Measurements from ENCODE around the gene PHYHIPL. TPM values are rescaled to one million over a fixed set of nuclear protein-coding genes. Genes with fewer than 3 reads are reported as not detected.

The PHYHIPL gene
- total RNA-seq, 1 experiment from 2014 or later: 0.06 TPM

DNA sequence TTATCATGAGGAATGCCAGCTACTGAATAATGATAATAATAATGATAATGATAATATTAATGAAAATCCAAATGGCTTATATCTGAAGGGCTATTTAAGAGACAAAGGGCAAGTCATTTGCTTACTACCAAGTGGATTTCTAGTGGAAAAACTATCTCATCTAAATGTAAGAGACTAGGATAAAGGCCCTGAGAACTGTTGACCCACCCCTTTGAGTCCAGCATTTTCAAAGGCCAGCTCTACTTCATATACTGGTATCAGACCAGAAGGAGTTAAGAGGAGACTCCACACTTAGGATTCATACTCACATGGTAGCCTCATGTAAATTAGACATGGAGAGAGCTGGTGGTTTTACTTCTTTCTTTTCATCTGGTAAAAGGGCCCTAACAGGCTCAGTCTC, 76.0 kb downstream of the PHYHIPL start:
- DNase-seq (ENCODE audit: low read depth): no peak

DNA sequence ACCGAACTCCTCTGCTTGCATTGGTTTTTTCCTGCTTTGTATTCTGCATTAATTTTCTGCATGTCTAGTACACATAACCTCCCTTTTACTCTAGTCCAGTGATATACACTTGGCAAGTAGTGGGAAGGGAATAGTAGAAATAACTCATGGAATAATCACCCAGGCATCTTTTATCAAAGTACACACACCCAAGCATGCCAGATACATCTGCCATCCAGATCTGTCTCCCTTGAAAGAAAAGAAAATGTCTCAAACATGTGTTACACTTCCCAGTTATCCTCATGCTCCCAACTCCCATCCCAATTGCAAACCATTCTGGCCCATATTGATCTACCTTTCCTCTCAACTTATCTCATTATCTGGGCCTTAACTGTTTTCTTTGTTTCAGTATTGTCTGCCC, 79.0 kb downstream of the PHYHIPL start:
- no peak for DNase-seq (ENCODE audit: low read depth)

DNA sequence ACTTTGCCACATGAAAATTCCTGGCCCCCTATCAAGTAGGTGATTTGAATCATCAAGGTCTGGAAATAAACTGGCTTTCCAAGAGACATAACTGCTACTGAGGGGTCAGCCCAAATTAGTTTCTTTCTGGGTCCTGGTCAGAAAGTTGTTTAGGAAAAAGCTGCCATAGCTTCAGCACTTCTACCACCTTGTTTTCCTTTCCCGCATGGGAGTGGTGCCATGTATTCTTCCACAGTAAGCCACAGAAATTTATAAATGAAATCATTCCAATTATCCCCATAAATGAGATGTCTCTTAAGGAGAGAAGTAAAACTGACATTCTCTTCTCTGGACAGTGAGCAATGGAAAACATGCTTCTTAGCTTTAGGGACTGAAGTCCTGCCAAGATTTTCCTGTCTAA, 80.8 kb downstream of the PHYHIPL start:
- DNase-seq (ENCODE audit: low read depth): no peak

DNA sequence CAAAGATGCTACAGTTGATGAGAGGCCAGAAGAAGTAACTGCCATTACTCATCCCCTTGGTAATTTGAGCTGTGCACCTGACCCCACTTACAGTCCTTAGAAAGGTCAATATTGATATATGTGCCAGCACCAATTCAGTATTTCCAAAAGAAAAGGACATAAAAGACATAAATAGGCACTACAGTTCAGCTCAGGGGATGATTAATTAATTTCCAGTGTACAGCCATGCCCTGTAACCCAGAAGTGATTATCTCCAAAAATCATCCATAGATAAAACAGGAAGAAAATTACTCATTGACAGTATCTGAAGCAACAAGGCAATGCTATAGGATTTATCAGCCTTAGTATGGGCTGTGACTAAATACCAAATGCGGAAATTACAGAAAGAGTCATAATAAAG, 82.4 kb downstream of the PHYHIPL start:
- DNase-seq (ENCODE audit: low read depth): no peak

DNA sequence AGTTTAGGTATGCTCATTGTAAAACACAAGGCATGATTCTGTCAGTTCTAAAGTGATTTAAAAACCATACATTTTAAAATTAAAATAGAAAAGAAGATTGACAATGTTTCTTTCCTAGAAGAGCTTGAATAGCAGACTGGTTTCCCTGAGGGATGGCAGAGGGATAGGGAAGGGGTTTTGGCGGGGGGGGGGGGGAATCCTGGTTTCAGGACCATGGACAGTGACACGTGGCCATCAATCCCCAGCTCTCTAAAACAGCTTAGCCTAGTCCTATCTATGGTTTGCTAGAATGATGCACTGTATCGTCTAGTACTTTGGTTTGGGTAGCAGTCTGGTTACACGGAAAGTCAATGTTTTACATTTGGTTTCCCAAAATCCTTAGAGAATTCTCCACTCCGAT, 88.7 kb downstream of the PHYHIPL start:
- DNase-seq (ENCODE audit: low read depth): no peak

DNA sequence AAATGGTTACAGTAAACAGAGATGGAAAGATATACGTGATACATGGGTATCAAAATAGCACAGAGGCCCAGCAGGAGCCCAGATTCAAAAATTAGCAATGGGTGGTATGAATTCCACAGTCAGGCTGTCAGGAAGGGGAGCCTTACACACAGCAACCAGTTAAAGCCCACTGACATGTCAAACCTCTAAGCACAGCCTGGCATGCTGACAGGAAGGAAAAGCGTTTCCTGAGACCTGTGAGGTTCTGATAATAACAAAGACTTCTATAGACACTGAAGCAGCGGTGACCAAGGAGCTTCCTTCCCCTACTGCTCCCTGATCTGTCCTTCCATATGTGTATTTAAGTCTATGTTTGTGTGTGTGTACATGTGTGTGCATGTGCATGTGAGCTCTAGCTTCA, 89.9 kb downstream of the PHYHIPL start:
- DNase-seq (ENCODE audit: low read depth): no peak

DNA sequence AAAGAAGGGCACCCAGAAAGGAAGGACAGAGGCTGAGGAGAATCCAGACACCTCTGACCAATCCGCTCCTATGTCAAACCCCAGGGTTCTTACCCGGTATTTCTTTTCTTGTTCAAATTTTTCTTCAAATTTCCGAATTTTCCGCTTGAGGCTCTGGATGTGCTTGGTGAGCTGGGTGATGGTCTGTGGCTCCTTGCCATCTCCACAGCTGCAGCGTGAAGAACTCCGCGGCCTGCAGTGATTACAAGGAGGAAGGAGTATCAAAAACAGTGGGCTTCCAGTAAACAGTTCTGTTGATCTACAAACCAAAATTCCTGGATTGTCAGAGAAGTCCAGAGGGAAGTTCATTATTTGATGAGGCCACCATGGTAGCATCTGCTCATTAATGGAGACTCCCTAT, 92.0 kb downstream of the PHYHIPL start:
- no peak for DNase-seq (ENCODE audit: low read depth)

DNA sequence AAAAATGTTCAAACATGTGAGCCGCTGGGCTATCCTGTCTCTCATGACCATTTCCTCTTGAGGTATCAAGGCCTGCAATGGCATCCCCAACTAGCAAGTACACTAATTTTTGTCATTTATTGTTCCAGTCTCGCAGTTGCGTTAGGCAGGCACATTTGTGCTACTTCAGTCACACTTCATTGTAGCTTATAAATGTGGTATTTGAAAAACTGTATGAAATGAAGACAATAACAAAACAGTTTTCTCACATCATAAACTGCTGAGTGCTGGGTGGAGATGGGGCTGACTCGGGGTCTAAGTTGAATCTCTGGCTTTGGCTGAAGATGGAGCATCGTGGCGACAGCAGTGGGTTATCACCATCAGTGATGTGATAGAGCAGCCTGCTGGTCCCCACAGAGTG, 93.2 kb downstream of the PHYHIPL start:
- no peak for DNase-seq (ENCODE audit: low read depth)

DNA sequence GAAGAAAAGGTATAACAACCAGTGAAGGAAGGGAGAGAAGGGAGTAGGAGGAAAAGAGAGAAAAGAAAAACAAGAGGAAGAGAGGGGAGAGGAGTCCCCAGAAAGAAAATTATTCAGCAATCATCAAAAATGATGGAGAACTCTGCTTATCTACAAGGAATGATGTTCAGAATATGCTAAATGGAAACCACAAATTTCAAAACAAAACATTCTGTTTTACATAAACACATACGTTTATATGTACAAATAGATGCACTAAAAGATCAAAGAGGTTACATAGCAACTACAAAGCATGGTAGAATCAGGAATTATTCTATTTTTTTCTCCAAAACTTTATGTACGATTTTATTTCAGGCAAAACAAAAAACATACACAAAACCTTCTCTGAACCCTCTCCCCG, 94.0 kb downstream of the PHYHIPL start:
- DNase-seq (ENCODE audit: low read depth): no peak

DNA sequence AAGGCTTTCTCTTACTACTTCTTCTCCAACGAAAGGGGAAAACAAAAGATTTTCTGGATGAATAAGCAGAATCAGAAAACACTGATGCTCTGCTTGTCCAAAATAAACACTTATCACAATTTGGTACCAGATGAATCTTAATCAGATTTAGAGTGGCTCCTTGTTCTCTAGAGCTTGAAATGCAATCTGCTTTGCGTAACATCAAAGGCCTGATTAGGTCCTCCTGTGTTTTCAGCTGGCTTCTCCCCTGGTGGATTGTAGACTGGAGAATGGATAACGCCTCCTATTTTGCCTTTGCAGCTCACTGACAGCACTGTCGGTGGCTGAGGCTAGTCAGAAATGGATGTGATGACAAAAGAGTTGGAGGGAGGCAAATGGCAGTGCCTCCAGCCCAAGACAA, 94.7 kb downstream of the PHYHIPL start:
- DNase-seq (ENCODE audit: low read depth): no peak

DNA sequence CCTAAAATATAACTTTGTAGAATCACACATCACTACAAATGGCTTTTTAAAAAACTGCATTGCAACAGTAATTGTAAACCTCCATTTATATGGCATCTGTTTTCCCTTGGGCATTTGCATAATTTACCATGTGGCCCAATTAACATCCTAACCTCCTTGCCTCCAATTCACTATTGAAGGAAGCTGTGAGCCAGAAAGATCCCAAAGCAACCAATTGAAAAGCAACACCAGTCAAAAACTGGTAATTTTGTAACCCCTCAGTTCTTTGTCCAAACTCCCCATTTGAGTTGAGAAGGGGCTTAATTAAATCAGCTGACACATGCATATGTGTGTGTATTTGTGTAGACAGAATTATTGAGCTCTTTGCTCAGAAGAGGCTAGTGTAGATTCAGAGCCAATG, 95.6 kb downstream of the PHYHIPL start:
- DNase-seq (ENCODE audit: low read depth): no peak

DNA sequence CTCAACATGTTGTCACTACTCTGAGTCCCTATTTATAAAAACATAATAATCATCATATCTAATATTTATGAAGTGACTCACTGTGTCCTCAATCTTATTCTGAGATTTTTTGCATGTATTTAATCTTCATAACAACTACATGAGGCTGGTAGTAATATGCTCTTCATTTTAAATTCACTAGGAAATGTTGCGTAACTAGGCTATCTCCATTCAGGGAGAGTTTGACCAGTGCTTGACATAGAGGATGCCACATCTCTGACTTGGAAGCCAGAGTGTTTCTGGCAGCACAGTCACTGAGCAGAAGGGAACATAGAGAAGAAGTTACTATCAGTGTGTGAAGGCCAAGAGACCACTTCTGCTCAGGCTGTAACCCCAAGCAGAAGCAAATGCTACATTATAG, 97.0 kb downstream of the PHYHIPL start:
- DNase-seq (ENCODE audit: low read depth): peak; percentile 46

DNA sequence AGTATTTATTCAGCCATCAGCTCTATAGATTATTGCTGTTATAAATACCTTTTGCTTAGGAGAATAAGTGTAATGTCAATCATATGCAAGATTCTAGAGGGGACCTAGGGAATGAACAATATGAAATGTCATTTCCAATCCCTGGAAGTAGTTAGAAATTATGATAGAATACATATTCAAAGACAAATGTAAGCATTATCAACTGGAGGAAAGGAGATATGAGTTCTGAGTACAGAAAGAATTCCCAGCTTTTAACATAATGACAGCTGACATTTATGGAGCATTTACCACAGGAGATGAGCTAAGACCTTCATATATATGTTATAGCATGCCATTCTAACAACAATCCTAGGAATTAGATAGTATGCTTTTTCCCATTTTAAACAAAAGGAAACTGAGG, 99.7 kb downstream of the PHYHIPL start:
- no peak for DNase-seq (ENCODE audit: low read depth)

DNA sequence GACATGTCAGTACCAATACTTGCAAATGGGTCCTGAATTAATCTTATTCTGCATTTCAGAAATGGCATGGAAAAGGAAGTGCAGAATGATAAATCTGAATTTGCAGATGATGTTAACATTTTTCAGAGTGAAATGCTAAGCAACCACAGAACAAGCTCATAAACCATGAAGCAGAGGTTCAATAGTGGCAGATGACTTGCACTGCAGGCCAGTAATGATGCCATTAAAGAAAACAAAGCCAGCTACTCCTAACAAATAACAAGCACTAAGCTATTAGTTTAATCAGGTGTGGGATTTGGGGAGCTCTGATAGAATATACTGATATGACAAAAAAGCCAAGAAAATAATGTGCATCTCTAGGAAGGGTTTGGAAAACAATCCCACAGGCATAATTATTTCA, 100.5 kb downstream of the PHYHIPL start:
- no peak for DNase-seq (ENCODE audit: low read depth)

DNA sequence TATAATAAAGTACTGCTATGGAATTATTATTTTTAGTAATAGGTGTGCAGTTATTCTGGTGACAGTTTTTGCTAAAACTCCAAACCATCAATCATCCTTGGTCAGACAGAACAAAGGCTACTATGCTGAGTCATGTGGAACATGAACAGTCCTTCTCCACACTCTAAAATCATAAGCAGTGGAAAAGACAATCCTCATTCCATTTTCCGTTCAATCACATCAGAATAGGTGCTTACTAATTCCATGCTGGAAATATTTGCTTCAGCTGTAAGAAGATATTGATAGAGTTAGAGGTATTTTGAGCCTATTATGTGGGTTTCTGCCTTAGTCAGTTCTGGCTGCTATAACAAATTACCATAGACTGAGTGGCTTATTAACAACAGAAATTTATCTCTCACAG, 103.0 kb downstream of the PHYHIPL start:
- no peak for DNase-seq (ENCODE audit: low read depth)

DNA sequence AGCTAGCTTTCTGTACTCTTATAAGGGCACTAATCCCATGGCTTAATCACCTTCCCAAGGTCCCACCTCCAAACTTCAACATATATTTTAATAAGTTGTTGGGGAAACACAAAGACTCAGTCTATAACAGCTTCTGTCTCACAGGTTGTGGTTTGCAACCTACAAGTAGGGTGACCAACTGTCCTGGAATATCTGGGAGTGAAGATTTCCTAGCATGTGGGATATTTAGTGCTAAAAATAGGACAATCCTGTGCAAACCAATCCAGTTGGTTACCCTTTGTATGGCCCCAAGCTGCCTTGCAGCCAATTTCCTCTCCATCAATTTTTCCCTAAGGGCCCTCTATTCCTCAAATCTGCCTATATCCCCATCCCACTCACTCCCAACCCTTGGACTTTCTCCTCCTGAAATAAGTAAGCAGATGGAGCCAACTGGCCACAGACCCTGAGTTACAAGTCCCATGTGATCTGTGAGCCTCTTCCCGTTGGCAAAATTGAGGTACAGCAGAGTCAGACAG, 103.6 kb downstream of the PHYHIPL start:
- DNase-seq (ENCODE audit: low read depth): peak; percentile 31

DNA sequence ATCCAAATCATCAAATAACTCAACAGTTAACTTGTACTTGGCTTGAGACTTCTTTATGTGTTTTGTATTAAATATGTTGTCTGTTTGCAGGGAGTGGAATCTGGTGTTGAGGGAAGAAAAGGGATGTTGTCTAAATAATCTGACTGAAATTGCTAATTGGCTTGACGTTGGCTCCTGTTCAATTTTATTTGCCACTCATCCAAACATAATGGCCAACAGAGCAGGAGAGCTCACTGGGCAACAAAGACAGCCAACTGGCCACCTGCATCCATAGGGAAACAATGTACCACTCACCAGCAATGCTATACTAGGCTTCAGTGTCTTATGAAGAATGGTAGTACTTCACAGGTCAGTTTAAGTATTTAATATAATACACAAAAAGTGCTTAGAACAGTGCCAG, 105.4 kb downstream of the PHYHIPL start:
- no peak for DNase-seq (ENCODE audit: low read depth)

DNA sequence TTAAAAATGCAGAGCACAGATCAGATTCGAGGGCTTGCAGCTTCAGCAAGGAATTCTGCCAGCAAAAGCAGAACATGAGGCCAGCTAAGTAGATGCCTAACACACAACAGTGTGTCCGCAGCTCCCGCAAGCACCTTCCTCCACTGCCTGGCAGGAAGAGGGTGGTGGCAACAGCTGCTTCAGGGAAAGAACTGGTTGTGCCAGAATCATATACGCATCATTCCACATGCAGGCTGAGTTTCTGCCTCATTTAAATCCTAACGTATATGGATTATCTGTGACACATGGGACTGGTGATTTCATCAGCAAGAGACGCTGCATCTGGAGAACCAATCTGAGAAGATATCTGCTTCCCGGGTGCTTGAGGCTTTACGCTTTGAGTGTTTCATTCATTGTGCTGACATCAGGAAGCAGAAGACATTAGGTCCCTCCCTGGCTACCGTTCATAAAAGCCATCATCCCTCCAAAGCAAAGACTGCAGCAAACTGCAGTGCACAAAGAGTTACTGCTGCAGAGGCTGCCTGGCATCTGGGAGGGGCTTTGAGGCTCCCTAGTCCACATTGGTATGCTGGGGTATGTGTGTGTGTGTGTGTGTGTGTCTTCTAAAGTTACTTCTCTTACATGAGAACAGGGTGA, 107.1 kb downstream of the PHYHIPL start:
- peak; percentile 90 for DNase-seq (ENCODE audit: low read depth)

DNA sequence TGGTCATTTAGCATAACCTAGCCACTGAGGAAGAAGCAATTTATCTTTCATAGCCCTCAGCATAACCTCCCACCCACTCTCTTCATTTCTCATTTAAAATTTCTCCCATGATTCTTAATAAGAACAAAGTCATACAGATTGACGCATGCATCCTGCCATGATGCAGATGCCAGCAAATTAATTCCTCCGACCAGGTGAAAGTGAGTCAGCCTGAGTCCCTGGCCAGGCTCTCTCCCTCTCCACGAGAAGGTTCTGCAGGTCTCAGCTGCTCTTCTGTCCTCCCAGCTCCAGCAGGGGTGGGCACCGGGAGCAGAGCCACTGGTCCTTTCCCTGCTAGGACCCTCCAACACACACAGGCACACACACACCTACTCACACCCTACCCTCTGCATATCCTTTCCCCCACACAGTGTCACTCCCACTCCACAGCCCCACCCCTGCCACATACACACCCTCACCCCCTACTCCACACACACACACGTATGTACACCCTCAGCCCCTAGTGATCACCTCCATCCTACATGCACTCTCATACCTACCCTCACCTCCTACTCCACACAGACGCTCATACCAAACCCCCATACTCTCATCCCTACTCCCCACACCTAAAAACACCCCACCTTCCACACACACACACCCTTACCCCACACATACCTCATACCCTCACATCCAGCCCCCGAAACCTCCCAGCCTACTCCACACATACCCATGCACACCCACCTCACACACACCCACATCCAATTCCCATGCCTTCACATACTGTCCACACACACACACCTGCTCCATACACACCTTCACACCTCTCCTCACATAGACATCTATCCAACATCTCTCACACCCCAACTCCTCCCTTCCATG, 107.9 kb downstream of the PHYHIPL start:
- DNase-seq (ENCODE audit: low read depth): peak; percentile 70

DNA sequence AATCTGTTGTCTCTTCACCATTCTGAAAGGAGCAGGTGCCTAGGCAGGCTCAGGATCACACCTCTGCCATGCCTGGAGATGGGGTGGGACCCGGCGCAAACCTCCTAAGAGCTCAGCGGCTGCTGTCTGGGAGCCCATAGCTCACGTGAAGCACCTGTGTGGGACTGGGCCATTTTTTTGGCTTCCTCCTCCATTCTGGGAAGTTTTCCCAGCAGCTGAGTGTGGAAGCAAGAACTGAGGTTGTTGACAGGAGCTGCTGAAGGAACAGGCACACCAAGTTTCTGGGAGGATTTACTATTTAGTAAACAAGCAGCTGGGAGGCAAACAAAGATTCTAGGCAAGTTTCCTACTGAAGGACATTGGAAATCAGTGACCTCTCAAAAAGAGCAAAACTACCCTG, 108.6 kb downstream of the PHYHIPL start:
- no peak for DNase-seq (ENCODE audit: low read depth)

DNA sequence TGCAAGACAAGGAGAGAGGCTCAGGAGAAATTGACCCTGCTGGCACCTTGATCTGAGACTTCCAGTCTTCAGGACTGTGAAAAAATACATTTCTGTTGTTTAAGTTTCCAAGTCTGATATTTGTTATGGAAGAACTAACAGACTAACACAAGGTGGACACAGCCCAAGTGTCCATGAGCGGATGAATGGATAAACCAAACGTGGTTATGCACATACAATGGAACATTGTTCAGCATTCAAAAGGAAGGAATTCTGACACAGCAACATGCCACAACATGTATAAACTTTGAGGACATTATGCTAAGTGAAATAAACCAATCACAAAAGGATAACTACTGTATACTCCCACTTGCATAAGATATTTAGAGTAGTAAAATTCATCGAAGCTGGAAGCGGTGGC, 109.4 kb downstream of the PHYHIPL start:
- no peak for DNase-seq (ENCODE audit: low read depth)

DNA sequence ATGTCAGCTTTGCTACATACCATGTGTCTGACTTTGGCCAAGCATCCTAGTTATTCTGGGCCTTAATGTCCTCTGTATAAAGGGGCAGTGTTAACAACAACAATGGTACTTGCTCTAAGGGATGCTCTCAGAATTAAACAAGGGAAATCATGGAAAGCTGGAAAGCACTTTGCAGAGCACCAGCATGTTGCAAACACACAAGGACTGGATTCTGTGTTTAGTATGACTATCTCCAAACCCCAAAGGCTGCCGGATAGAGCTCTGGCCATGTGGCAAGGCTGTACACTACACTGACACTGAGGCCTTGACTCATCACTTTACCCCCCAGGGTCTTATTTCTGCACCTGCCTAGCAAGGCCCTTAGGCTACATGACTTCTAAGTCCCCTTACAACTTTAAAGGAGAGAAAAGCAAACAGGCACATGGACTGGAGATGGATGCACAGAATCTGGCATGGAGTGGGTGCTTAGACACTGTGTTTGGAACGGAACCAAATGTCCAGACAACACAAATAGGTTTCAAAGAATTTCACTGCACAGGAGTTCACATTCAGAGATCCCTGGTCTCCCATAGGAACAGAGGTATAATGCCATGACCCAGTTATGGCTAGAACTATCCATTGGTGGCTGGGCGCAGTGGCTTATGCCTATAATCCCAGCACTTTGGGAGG, 111.3 kb downstream of the PHYHIPL start:
- peak; percentile 37 for DNase-seq (ENCODE audit: low read depth)

DNA sequence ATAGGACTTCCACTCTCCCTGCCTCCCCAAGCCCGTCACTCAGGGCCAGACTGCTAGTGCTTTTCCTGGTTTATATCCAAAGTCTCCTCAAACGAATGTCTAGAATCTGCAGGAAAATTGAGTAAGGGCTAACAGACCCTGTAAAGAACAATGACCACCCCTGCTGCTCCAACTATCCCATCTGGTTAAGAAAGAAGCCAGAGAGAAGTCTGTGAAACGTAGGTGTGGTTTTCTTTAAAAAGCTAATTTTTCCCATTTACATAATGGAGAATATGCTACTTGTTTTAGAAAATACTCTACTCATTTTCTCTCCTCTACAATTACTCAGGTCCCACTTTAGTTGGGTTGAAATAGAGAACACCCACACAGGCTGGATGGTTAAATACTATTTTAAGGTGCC, 113.4 kb downstream of the PHYHIPL start:
- no peak for DNase-seq (ENCODE audit: low read depth)

Data from LHCN-M2 (cell line).